Measurements from ENCODE around the gene NEK1. TPM values are rescaled to one million over a fixed set of nuclear protein-coding genes. Genes with fewer than 3 reads are reported as not detected.

Gene NEK1
- polyA plus RNA-seq, 1 donor from 2014 or later: 17.1 TPM

GRCh38 chr4:169420291-169420690 is 192.1 kb downstream of the NEK1 start:
- Histone ChIP-seq H3F3A (ENCODE audit: insufficient read depth, low read length, poor library complexity, severe bottlenecking) (no peaks in the 10 kb centered on the region), H3K9me2 (ENCODE audit: insufficient read depth, low read length) (no peaks in the 10 kb centered on the region), H3K36me3 (ENCODE audit: insufficient read depth, low read length) (no peaks in the 10 kb centered on the region), H3K79me2 (replicated peaks; ENCODE audit: insufficient read depth, low read length) (no peaks in the 10 kb centered on the region), H3K9me3 (ENCODE audit: low read length) (no peaks in the 10 kb centered on the region), H3K27ac (ENCODE audit: low read length) (no peak overlapping the region), H4K20me1 (ENCODE audit: insufficient read depth) (no peaks in the 10 kb centered on the region), H2AFZ (ENCODE audit: low read depth, low read length) (no peak overlapping the region), H3K27me3 (ENCODE audit: insufficient read depth, low read depth, low read length) (no peaks in the 10 kb centered on the region), H3K4me3 (ENCODE audit: low read length) (no peak overlapping the region), H3K9ac (ENCODE audit: low read length) (no peak overlapping the region), H3K4me2 (ENCODE audit: low read length) (no peak overlapping the region)
- TF ChIP-seq RAD21 (conservative IDR thresholded peaks at IDR 0.05): no peak
- TF ChIP-seq EP300 (conservative IDR thresholded peaks at IDR 0.05; ENCODE audit: poor library complexity, severe bottlenecking): no peak
- TF ChIP-seq CTCF (IDR thresholded peaks at IDR 0.05; ENCODE audit: poor library complexity, severe bottlenecking): no peak
- TF ChIP-seq REST (IDR thresholded peaks at IDR 0.05; ENCODE audit: borderline replicate concordance): no peak
- TF ChIP-seq TAF1 (IDR thresholded peaks at IDR 0.05; ENCODE audit: low read depth): no peak
- no peak for TF ChIP-seq SMC3 (conservative IDR thresholded peaks at IDR 0.05; ENCODE audit: poor library complexity)
- TF ChIP-seq MXI1 (conservative IDR thresholded peaks at IDR 0.05; ENCODE audit: poor library complexity, severe bottlenecking): no peak
- no peak for TF ChIP-seq POLR2AphosphoS5 (IDR thresholded peaks at IDR 0.05)

GRCh38 chr4:169418846-169419245 is 193.5 kb downstream of the NEK1 start:
- no peak overlapping the region for H3K4me2 ChIP-seq (ENCODE audit: low read length)
- no peaks in the 10 kb centered on the region for H4K20me1 ChIP-seq (ENCODE audit: insufficient read depth)
- peaks cover 4% of the 10 kb centered on the region for H3K36me3 ChIP-seq (ENCODE audit: insufficient read depth, low read length)
- TF ChIP-seq CTCF (IDR thresholded peaks at IDR 0.05; ENCODE audit: poor library complexity, severe bottlenecking) (no peak), SMC3 (conservative IDR thresholded peaks at IDR 0.05; ENCODE audit: poor library complexity) (no peak), POLR2AphosphoS5 (IDR thresholded peaks at IDR 0.05) (no peak), REST (IDR thresholded peaks at IDR 0.05; ENCODE audit: borderline replicate concordance) (no peak), MXI1 (conservative IDR thresholded peaks at IDR 0.05; ENCODE audit: poor library complexity, severe bottlenecking) (no peak), EP300 (conservative IDR thresholded peaks at IDR 0.05; ENCODE audit: poor library complexity, severe bottlenecking) (no peak), EZH2 (IDR thresholded peaks at IDR 0.05; ENCODE audit: borderline replicate concordance, insufficient read depth, low read length, poor library complexity, severe bottlenecking) (no peak), TAF1 (IDR thresholded peaks at IDR 0.05; ENCODE audit: low read depth) (no peak), RAD21 (conservative IDR thresholded peaks at IDR 0.05) (no peak)
- H3F3A ChIP-seq (ENCODE audit: insufficient read depth, low read length, poor library complexity, severe bottlenecking): no peaks in the 10 kb centered on the region
- H3K27me3 ChIP-seq (ENCODE audit: insufficient read depth, low read depth, low read length): no peaks in the 10 kb centered on the region
- no peak overlapping the region for H2AFZ ChIP-seq (ENCODE audit: low read depth, low read length)
- no peaks in the 10 kb centered on the region for H3K79me2 ChIP-seq (replicated peaks; ENCODE audit: insufficient read depth, low read length)
- no peaks in the 10 kb centered on the region for H3K9me2 ChIP-seq (ENCODE audit: insufficient read depth, low read length)
- H3K4me3 ChIP-seq (ENCODE audit: low read length): no peak overlapping the region
- H3K9ac ChIP-seq (ENCODE audit: low read length): no peak overlapping the region
- H3K27ac ChIP-seq (ENCODE audit: low read length): no peak overlapping the region
- H3K9me3 ChIP-seq (ENCODE audit: low read length): no peaks in the 10 kb centered on the region
